NCI-H460 (cell line): Measurements from ENCODE around the gene PDGFC. TPM values are rescaled to one million over a fixed set of nuclear protein-coding genes. Genes with fewer than 3 reads are reported as not detected.

Experiments
- DNase-seq: peaks from one replicate; pipeline ENCODE4 v3.0.0-alpha.2; 2016; ENCODE audit warnings: low read depth; ENCODE audit errors: extremely low read depth
- total RNA-seq: library from RNA; depleted of rRNA; stranded (reverse); fragments of >200 nt; shearing (Covaris generic); gene quantifications from 2 replicates; pipeline ENCODE4 v1.2.3, GENCODE V29; 2014

The PDGFC gene
- total RNA-seq, 1 experiment from 2014 or later: 20.2 TPM

DNA sequence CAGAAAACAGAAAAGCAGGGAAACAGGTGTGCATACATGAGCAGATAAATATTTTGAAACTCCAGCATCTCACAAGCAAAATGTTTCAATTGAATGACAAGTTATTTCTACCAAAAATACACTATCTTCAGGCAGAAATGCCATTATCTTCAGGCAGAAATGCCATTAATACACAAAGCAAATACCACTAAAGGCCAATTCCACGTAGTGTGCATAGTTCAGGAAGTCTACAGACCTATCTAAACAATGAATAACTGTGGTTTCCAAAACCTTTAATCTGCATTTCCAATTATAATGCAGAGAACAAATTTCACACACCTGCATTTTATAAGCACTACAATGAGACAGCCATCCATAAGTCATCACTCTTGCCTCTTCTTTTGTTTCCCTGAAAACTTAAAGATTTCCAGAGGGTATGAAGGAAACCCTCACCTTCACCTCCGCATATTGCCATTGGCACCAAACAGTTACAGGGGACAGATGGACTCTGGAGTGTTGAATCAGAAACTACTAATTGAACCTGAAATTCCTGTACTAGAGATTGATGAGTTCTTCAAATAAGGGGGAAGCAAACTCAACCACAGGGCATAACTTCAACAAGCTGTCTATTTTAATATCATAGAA is 179.0 kb downstream of the PDGFC start:
- no peak for DNase-seq

GRCh38 chr4:156790866-156791265 is 180.7 kb downstream of the PDGFC start:
- DNase-seq: no peak

DNA sequence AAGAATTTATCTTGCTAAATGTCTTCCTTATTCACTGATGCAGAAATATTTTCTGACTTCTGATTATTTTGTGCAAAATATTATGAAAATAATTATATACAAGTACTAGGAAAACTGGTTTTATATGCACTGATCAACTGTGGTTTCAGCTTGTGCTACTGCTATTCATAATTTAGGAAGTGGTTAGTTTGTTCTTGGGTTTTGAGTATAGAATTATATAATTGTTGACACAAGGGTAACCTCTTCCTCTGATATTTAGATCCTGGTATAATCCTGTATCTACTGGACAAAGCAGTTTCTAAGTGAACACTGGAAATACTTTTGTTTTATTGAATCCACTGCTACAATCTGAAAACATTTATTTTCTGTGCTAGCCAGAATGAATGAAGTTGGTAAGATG is 182.8 kb downstream of the PDGFC start:
- no peak for DNase-seq

- DNase-seq: no peak
Observed at GRCh38 chr4:156786713-156787112, 184.9 kb downstream of the PDGFC start.

GRCh38 chr4:156784970-156785369 is 186.6 kb downstream of the PDGFC start:
- no peak for DNase-seq

GRCh38 chr4:156783966-156784365 is 187.6 kb downstream of the PDGFC start:
- no peak for DNase-seq

DNA sequence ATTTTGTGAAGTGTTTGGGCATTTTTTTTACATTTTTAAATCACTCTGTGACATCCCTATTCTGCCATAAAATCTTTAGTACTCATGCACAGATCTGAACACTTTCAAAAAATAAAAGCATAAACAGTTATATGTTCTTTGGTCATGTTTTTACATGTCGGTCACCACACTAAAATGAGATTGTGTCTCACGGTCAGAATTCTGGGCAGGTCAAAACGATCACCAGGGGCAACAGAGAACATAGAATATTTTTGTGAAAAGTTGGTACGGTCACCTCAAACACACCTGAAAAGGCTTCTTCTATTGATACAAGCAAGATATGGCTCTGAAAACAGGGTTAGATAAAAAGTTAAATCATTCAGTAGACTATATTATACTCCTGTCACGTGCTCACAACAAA is 189.1 kb downstream of the PDGFC start:
- no peak for DNase-seq

DNA sequence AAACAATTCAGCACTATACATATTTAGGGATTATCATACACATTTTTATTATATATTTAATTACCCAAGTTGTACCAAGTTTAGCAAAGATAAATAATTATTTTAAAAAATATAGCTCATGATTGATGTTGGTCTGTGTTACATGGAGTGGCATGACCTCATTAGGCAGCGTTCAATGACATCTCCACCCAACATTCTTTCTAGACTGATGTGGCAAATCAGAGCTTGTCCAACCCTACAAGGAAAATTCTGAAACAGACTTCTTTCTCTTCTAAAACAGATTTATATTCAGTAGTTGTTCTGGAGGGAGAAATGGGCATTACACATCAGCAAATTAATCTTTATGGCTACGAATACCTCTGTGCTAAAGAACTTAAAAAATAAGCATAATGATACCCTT is 189.7 kb downstream of the PDGFC start:
- DNase-seq: peak; percentile 13

GRCh38 chr4:156779774-156780173 is 191.8 kb downstream of the PDGFC start:
- no peak for DNase-seq

- no peak for DNase-seq
Observed at GRCh38 chr4:156779042-156779441, 192.6 kb downstream of the PDGFC start.

DNA sequence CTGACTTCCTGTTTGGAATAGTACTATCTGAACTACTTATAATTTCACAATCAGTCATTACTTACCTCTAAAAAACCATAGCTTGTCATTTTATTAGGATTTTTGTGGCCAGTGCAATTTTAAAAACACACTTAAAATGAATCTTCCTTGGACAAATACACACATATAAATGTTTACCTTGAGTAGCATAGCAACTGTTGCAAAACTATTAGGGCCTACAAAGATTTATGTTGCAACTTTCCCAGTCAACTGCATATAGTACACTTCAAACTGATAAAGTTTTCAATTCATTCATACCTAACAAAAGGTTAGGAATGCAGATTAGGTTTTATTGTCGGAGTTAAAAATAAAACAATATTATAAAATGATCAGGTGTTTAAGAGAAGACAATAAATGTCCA is 193.0 kb downstream of the PDGFC start:
- DNase-seq: no peak

DNA sequence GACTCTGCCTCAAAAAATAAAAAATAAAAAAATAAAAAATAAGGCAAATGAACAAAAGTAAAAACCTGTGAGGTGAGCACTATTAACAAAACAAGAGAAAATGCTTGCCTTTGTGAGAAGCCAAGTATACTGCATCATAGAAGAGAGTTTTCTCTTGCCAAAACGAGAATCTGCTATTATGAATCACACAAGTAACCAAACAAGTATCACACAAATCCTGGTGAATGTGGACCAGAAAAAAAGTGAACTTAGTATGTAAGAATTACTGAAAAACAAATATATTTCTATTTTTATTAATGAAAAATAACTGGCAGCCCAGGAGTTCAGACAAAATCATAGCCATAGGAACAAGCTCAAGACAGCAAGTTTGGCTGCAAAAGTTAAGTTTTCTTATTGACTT is 193.5 kb downstream of the PDGFC start:
- DNase-seq: no peak

- no peak for DNase-seq
Observed at GRCh38 chr4:156775813-156776212, 195.8 kb downstream of the PDGFC start.

GRCh38 chr4:156774422-156774821 is 197.2 kb downstream of the PDGFC start:
- DNase-seq: no peak

DNA sequence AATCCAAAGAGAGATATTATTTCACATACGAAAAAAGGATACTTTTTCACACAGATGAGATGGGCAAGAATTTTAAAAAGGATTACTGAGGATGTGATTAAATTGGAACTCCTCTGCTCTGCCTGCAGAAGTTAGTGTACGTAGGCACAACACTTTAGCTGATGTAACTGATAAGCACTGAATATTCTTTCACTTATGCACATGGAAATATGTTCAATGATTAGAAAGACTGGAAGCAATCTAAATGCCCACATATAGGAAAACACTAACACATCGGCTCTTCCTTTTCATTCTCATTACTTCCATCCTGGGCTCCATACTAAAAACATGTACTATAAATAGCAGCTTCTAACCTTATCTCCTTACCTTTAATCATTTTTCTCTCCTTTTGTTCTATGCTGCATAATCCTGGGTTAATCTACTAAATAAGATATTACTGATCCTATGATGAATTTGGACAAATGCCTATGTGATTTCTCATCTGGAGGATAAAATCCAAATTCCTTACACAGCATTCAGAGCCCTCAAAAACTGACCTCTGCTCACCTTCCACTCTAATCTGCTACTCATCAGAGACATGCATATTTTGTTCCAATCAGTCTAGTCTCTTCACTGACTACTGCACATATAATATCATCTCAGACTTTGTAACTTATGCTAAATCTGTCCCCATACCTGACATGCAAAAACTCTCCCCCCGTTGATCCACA is 197.8 kb downstream of the PDGFC start:
- DNase-seq: no peak

GRCh38 chr4:156771171-156771837 is 200.3 kb downstream of the PDGFC start:
- DNase-seq: peak; percentile 38

GRCh38 chr4:156770140-156770539 is 201.5 kb downstream of the PDGFC start:
- DNase-seq: no peak

- DNase-seq: no peak
Observed at GRCh38 chr4:156767911-156768415, 203.6 kb downstream of the PDGFC start.

DNA sequence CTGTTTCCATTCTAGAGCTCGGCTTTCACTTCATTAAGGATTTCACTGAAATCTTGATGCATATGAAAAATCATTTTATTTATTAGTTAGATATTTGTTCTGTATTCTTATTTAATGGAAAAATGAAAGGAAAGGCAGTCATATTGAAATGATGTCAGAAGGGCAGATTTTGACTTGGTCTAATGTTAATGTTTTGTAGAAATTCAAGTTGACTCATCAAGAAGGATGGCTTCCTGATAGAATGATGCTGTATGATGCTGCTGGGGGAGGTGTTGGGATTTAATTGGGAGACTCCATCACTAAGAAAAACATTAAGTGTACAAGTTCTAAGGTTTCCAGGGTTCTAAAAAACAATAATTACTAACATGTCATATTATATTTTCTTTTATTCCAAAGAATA is 204.8 kb downstream of the PDGFC start:
- no peak for DNase-seq

GRCh38 chr4:156765277-156765676 is 206.3 kb downstream of the PDGFC start:
- no peak for DNase-seq

- no peak for DNase-seq
Observed at GRCh38 chr4:156764846-156765245, 206.8 kb downstream of the PDGFC start.

DNA sequence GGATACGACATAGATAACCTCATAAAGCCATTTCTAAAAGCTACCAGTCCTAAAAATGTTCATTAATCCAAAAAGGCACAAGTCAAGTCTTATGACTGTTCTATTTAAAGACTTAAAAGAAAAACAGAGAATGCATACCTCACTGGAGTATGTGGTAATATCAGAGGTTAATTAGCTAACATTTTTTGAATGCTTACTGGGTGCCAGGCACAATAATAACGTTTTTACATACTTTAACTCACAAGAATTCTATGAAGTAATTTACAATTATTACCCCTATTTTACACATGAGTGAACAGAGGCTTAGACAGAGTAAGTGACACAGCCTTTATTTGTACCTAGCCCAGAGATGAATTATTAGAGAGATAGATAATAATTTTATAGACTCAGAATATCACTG is 207.5 kb downstream of the PDGFC start:
- no peak for DNase-seq
